GM19351 (cell line): ENCODE results near the gene TRPC4.

ENCODE experiments used
- ATAC-seq: cut with Tn5 transposase; IDR thresholded peaks from one replicate; pipeline ENCODE4 v1.9.1; 2021; ENCODE audit warnings: mild to moderate bottlenecking, moderate library complexity; ENCODE audit not compliant: unreplicated experiment

The TRPC4 gene

GRCh38 chr13:37869756-37870488 lies at the start of gene TRPC4:
TRPC4 (minus strand) TSS chr13:37869772; CDS start chr13:37783333, 86,439 bp downstream.
- ATAC-seq, result no peak

GRCh38 chr13:37918751-37919150 lies 49.2 kb upstream of the TRPC4 start:
- no peak for ATAC-seq

GRCh38 chr13:37918116-37918714 lies 48.6 kb upstream of the TRPC4 start:
- ATAC-seq, result no peak

DNA sequence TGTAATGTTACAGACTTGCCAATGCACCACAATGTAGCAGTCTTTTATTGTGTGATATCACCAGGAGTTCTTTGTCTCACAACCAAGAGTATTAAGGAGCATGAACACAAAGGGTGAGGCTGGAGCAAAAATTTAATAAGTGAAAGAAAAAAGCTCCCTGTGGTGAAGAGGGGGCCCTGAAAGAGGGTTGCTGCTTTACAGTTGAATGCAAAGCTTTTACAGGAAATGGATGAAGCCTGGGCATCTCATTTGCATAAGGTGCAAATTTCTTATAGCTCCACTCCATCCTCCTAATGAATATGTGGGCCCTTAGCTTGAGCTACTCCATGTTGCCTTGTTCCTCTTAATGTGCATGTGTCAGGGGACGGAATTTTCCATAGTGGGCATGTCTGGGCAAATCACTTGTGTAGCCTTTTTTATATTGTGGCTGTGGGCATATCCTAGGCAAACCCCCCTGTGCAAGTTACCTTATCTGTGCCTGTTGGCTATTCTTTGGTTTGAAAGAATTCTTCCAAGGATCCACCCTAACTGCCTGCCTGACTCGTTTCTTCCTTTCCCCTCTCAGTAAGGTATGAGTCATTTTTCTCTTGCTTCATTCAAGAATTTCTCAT lies 45.3 kb upstream of the TRPC4 start:
- no peak for ATAC-seq

DNA sequence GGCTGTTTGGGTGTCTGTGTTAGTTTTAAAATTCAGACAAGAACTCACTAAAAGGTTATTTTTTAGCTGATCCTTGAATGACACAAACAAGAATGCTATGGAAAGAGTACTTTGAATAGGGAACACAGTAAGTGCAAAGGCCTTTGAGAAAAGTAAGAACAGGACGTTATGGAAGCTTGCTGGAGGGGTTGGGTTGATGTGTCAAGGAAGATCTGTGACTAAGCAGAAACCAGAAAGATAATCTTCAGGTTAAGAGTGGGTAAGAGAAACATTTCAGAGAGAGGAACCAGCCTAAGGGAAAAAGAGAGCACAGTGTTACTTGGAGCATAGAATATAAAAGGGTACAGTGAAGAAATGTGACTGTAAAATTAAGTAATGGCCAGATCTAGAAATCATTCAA lies 41.2 kb upstream of the TRPC4 start:
- ATAC-seq, result no peak

DNA sequence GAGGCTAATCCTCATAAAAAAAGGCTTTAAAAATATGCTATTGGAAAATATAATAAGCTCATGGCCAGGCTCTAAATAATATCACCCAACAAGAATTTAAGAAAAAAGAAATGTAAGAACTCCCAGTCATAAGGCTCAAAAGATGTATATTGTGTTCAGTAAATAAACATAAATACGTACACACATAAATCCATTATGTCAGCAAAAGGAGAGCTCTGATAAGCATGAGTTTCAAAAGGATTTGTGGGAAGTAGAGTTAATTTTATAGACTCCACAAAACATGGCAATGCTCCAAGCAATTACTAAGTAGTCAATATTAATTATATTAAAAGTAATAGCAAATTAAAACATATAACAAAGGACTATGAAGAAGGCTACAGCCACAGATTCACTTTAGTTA lies 37.3 kb upstream of the TRPC4 start:
- ATAC-seq, result no peak

- no peak for ATAC-seq
Measured at GRCh38 chr13:37905736-37906135, 36.2 kb upstream of the TRPC4 start.

GRCh38 chr13:37899753-37900152 lies 30.2 kb upstream of the TRPC4 start:
- ATAC-seq, result no peak

DNA sequence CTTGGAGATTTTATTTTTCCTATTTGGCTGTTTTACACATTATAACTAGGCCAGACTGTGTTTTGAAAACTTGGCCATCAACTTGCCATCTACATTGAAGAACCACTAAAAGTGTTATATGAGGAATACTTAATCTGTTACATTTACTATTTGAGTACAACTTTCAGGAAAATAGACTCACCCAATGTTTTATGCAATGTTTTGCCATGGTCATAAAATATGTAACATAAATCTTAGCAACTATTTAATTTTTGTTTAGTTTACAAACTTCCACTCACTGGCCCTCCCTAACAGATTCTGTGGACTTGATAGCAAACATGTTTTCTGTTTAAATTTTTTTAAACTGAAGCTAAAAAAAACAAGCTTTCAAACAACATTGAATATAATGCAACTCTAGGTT lies 23.7 kb upstream of the TRPC4 start:
- no peak for ATAC-seq

DNA sequence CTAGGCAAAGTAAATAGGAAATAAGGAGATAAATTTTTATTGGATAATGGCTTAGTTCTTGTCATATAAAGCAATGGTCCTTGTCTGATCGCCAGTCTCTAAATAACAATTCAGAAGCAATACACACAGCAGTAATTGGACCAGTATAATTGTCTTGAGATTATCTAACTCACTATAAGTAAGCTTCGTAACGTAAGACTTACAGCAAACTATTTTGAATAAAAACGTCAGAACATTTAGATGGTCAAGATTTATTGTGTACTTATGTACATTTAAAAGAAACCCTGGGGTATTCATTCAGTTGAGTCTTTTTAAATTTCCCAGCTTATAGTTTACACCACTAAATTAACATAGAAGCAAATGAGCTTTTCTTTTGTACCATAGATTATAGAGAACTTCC lies 20.2 kb upstream of the TRPC4 start:
- ATAC-seq, result no peak

- no peak for ATAC-seq
Measured at GRCh38 chr13:37889102-37889501, 19.5 kb upstream of the TRPC4 start.

GRCh38 chr13:37886879-37887278 lies 17.3 kb upstream of the TRPC4 start:
- no peak for ATAC-seq

- ATAC-seq, result no peak
Measured at GRCh38 chr13:37884674-37885073, 15.1 kb upstream of the TRPC4 start.

DNA sequence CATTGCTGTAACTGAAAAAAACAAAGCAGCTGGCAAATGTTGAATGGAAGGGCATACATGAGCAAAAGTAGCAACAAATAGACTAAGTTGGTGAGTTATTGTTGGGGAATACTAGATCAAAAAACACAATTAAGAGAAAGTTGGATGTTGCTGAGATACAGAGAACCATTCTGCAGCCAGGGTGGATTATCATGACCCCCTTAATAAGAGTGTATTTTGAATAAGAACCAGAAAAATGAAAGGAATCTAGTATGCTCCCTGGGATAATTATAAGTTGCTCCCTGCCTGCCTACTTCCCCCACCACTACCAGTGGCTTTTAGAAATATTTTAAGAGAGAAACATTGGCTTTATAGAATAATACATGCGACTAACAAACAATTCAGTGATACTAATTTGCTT lies 14.5 kb upstream of the TRPC4 start:
- no peak for ATAC-seq

- ATAC-seq, result no peak
Measured at GRCh38 chr13:37878921-37879320, 9.3 kb upstream of the TRPC4 start.

- ATAC-seq, result no peak
Measured at GRCh38 chr13:37878496-37878895, 8.9 kb upstream of the TRPC4 start.

GRCh38 chr13:37870895-37871550 lies 1.5 kb upstream of the TRPC4 start:
- ATAC-seq, result no peak

DNA sequence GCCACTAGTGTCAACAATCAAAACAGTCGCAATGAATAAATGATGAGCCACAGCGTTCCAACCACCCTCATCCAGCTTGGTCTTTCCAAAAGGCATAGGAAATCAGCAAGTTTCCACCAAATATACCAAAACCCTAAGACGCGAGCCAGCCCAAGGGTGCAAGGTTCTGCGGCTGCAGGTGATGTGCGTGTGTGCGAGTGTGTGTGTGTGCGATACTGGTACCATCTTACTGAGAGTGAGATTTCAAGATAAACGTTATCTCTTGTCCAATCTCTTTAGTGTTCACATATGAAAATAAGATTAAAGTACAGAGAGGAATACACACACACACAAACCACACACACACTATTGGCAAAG lies 895 bp upstream of the TRPC4 start:
- no peak for ATAC-seq

GRCh38 chr13:37869506-37869755 lies 141 bp downstream of the TRPC4 start:
- no peak for ATAC-seq

- ATAC-seq, result no peak
Measured at GRCh38 chr13:37868691-37869505, 674 bp downstream of the TRPC4 start.

DNA sequence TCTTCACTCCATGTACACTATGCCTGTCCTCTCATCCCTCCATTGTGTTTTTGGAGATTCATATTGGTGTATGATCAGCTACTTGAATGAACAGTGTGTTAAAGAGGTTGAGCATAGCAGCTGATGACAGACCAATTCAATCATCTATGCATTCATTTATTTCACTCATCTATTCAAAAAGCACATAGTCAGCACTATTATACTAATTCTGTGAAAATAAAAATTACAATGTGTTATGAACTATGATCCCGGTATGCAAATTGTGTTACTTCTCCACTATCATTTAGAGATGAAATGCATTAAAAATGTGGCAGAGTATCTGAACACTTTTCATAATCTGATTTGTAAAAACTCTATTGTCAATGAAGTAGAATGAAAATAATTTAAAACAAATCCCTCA lies 5.9 kb downstream of the TRPC4 start:
- ATAC-seq, result no peak
